ENCODE data around the gene ALG1. TPM values are rescaled to one million over a fixed set of nuclear protein-coding genes. Genes with fewer than 3 reads are reported as not detected.
"Not testable (repeated sequence)": the region's sequence is repeated elsewhere in the genome, so short reads cannot be mapped to it uniquely, and the experiment has no call there.

Gene ALG1
- total and polyA plus RNA-seq, 5 experiments from 2014 or later = 22.8 to 27.6 (median 24.3) TPM

- Mint-ChIP-seq H3K4me3 (peak overlapping the region; percentile 88 to 94 (median 90)), H3K27ac (peak overlapping the region; percentile 77 to 98 (median 95)), H3K4me1 (peaks cover 5 to 22% (median 18%) of the 10 kb centered on the region in 4 donors)
- H3K9me3 Mint-ChIP-seq, H3K27me3 Mint-ChIP-seq, H3K36me3 Mint-ChIP-seq: not testable (repeated sequence)
- DNase-seq (peak; percentile 8 to 73 (median 48)), ATAC-seq (peak in 1 of 2 donors; percentile 2)
- POLR2A ChIA-PET = interaction anchor here (2.1 kb wide), 1 partner anchor 63 kb away, joined by 9 read pairs; the partner anchor contains the start of gene NAGPA
These were observed 25.4 kb downstream of the ALG1 start for GRCh38 chr16:5097061-5097469.

- ATAC-seq = peak; percentile 94 to 96
- H3K27me3 Mint-ChIP-seq, H3K36me3 Mint-ChIP-seq, H3K9me3 Mint-ChIP-seq: not testable (repeated sequence)
- peak within 1 kb of the TSS; percentile 90 to 99 (median 93) for H3K4me3 Mint-ChIP-seq
- H3K4me1 Mint-ChIP-seq = peaks cover 1 to 17% (median 14%) of the 10 kb centered on the region in 4 donors
- POLR2A ChIA-PET = interaction anchor here (0.7 to 2.1 kb wide), 6 partner anchors 19 to 363 kb away, joined by 3 to 9 read pairs (median 5); partner anchors contain the start of genes ANKS3, DNAAF8, NAGPA and ROGDI
- peak in 6 of 10 donors; percentile 86 to 96 (median 90) for DNase-seq
- peak within 1 kb of the TSS; percentile 81 to 99 (median 98) for H3K27ac Mint-ChIP-seq
These were observed 26.0 kb downstream of the ALG1 start, which contains the start of gene EEF2KMT for GRCh38 chr16:5097470-5098220. Gene EEF2KMT, minus strand, starts transcription at chr16:5097795. Its CDS starts 56 bp downstream, at chr16:5097739.

- Mint-ChIP-seq H3K27ac (peak overlapping the region; percentile 81 to 99 (median 98)), H3K27me3 (peaks cover 0 to 12% (median 0%) of the 10 kb centered on the region in 5 donors), H3K4me3 (peak overlapping the region; percentile 90 to 99 (median 93)), H3K4me1 (peaks cover 1 to 17% (median 14%) of the 10 kb centered on the region in 4 donors)
- H3K36me3 Mint-ChIP-seq, ATAC-seq, H3K9me3 Mint-ChIP-seq: not testable (repeated sequence)
- POLR2A ChIA-PET = interaction anchor here (0.6 to 2.1 kb wide), 7 partner anchors 19 to 379 kb away, joined by 3 to 9 read pairs (median 5); partner anchors contain the start of genes ANKS3, DNAAF8, NAGPA and ROGDI
- DNase-seq = peak; percentile 66 to 99 (median 94)
These were observed 26.8 kb downstream of the ALG1 start for GRCh38 chr16:5098221-5099159.

GRCh38 chr16:5099174-5099573 lies 27.5 kb downstream of the ALG1 start:
- peaks cover 0 to 14% (median 0%) of the 10 kb centered on the region in 5 donors for H3K27me3 Mint-ChIP-seq
- not testable (repeated sequence) for H3K36me3 Mint-ChIP-seq, ATAC-seq, DNase-seq, H3K9me3 Mint-ChIP-seq
- POLR2A ChIA-PET = interaction anchor here (1.1 to 1.6 kb wide), 3 partner anchors 27 to 365 kb away, joined by 3 to 5 read pairs (median 5); partner anchors contain the start of genes ANKS3 and DNAAF8
- H3K4me1 Mint-ChIP-seq = peaks cover 0 to 17% (median 14%) of the 10 kb centered on the region in 4 donors
- H3K27ac Mint-ChIP-seq = peak overlapping the region in 7 of 10 donors; percentile 45 to 99 (median 86)
- peak overlapping the region; percentile 83 to 99 (median 92) for H3K4me3 Mint-ChIP-seq

GRCh38 chr16:5103296-5104032 lies 31.8 kb downstream of the ALG1 start:
- H3K36me3 Mint-ChIP-seq, ATAC-seq, H3K4me3 Mint-ChIP-seq, H3K27ac Mint-ChIP-seq, H3K4me1 Mint-ChIP-seq, DNase-seq, POLR2A ChIA-PET, H3K9me3 Mint-ChIP-seq: not testable (repeated sequence)
- H3K27me3 Mint-ChIP-seq = peaks cover 0 to 14% (median 0%) of the 10 kb centered on the region in 5 donors

- H3K27ac Mint-ChIP-seq, H3K4me1 Mint-ChIP-seq, H3K9me3 Mint-ChIP-seq, POLR2A ChIA-PET, DNase-seq, ATAC-seq, H3K36me3 Mint-ChIP-seq, H3K4me3 Mint-ChIP-seq: not testable (repeated sequence)
- H3K27me3 Mint-ChIP-seq = peaks cover 0 to 14% (median 0%) of the 10 kb centered on the region in 5 donors
These were observed 33.4 kb downstream of the ALG1 start for GRCh38 chr16:5105039-5105438.

DNA sequence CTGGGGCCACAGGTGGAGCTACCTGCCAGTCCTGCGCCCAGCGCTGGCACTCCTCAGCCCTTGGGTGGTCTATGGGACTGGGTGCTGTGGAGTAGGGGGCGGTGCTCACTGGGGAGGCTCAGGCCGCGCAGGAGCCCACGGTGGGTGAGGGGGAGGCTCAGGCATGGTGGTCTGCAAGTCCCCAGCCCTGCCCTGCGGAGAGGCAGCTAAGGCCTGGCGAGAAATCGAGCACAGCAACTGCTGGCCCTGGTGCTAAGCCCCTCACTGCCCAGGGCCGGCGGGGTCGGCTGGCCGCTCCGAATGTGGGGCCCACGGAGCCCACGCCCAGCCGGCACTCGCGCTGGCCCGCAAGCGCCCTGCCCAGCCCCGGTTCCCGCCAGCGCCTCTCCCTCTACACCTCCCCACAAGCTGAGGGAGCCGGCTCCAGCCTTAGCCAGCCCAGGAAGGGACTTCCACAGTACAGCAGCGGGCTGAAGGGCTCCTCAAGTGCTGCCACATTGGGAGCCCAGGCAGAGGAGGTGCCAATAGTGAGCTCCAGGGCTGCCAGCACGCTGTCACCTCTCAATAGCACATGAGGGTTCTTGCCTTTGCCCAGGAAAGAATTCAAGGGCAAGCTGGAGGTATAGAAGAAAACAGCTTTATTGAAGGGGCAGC lies 37.0 kb downstream of the ALG1 start:
- no peak overlapping the region for H3K4me3 Mint-ChIP-seq
- POLR2A ChIA-PET = no interaction called here
- peaks cover 0 to 8% (median 4%) of the 10 kb centered on the region in 5 donors for H3K27me3 Mint-ChIP-seq
- H3K4me1 Mint-ChIP-seq = peaks cover 0 to 3% (median 0%) of the 10 kb centered on the region in 4 donors
- peak overlapping the region in 1 of 10 donors; percentile 62 for H3K27ac Mint-ChIP-seq
- no peak for DNase-seq
- ATAC-seq = no peak
- no peaks in the 10 kb centered on the region for H3K36me3 Mint-ChIP-seq
- H3K9me3 Mint-ChIP-seq = no peaks in the 10 kb centered on the region

- ATAC-seq, H3K36me3 Mint-ChIP-seq, H3K4me3 Mint-ChIP-seq, H3K4me1 Mint-ChIP-seq, DNase-seq, POLR2A ChIA-PET, H3K27ac Mint-ChIP-seq, H3K27me3 Mint-ChIP-seq, H3K9me3 Mint-ChIP-seq: not testable (repeated sequence)
These were observed 39.3 kb downstream of the ALG1 start for GRCh38 chr16:5110933-5111332.

DNA sequence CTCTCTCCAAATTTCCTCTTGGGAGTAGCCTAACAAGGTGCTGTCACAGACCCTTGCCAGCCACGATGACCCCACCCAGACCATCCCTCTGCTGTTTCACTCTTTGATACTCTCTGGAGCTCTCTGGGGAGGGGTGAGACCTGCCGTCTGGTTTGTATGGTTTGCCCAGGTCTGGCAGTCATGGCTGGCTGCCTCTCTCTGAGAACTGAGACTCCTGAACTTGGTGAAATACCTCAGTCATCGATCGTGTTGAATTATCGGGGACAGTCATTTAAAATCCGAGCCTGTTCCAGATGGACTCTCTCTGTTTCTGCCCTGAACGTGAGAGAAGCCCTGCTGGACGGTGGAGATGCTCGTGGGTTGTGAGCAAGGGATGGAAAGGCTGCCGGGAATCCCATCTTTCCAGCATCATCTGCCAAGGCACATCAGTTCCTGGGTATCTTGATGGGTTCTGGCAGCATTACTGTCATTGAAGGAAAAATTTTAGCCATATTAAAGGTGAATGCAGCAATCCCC lies 45.2 kb downstream of the ALG1 start:
- Mint-ChIP-seq H3K4me1 (peaks cover 11 to 24% (median 19%) of the 10 kb centered on the region in 4 donors), H3K4me3 (peak overlapping the region in 5 of 10 donors; percentile 10 to 74 (median 66)), H3K27ac (peak overlapping the region in 7 of 10 donors; percentile 11 to 84 (median 74)), H3K27me3 (peaks cover 2 to 22% (median 19%) of the 10 kb centered on the region in 5 donors)
- POLR2A ChIA-PET = interaction anchor here (1.6 kb wide), 1 partner anchor 19 kb away, joined by 5 read pairs; no protein-coding TSS in a partner anchor
- not testable (repeated sequence) for H3K36me3 Mint-ChIP-seq, ATAC-seq, H3K9me3 Mint-ChIP-seq, DNase-seq

DNA sequence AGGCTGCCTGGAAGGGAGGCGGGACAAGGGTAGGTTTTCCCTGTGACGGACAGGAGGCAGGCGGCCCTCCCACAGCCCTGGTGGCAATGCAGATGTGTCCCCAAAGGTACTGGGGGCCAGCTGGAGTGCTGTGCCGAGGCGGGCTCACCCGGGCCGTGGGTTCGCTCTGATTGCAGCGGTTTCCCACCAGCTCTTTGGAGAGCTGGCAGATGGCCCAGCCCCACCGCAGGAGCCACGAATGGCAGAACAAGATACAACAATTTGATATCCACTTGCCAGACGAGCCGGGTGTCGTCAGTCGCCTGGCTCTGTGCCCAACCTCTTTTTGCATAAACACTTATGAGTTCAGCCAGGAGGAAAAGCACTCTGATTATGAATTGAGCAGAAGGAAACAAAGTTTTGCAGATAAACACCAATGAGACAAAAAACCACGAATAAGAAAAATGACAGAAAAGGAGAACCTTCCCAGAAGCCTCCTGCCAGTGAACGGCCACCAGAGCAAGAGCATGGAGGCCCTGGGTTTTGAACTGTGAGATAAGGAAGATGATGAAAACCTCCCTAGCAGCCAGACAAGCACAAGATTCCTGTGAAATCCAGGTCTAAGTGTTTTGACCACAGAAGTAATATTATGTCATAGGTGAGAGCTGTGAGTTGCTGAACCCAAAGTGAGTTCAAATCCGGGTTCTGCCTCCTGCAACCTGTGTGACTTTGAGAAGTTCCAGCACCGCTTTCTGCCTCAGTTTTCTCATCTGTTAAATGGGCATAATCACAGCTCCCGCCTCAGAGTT lies 45.9 kb downstream of the ALG1 start:
- peak overlapping the region; percentile 20 to 91 (median 74) for H3K27ac Mint-ChIP-seq
- H3K36me3 Mint-ChIP-seq, H3K9me3 Mint-ChIP-seq: not testable (repeated sequence)
- POLR2A ChIA-PET = interaction anchor here (1.6 kb wide), 1 partner anchor 19 kb away, joined by 5 read pairs; no protein-coding TSS in a partner anchor
- DNase-seq (peak; percentile 32 to 88 (median 76)), ATAC-seq (peak; percentile 90 to 91)
- H3K4me3 Mint-ChIP-seq = peak overlapping the region; percentile 13 to 76 (median 62)
- H3K4me1 Mint-ChIP-seq = peaks cover 11 to 24% (median 19%) of the 10 kb centered on the region in 4 donors
- peaks cover 3 to 28% (median 21%) of the 10 kb centered on the region in 5 donors for H3K27me3 Mint-ChIP-seq
